BLaER1 (cell line): ENCODE measurements around the gene DLG2.

Experiments used
- H3K27ac ChIP-seq: shearing (Covaris generic); formaldehyde crosslinking; 2 replicates; pipeline ENCODE4 v1.8.1; 2022
- H3K27me3 ChIP-seq: shearing (Covaris generic); formaldehyde crosslinking; 2 replicates; pipeline ENCODE4 v1.8.1; 2022
- H3K36me3 ChIP-seq: shearing (Covaris generic); formaldehyde crosslinking; 2 replicates; pipeline ENCODE4 v1.8.1; 2022
- H3K4me1 ChIP-seq: shearing (Covaris generic); formaldehyde crosslinking; 2 replicates; pipeline ENCODE4 v1.8.1; 2022
- H3K4me2 ChIP-seq: shearing (Covaris generic); formaldehyde crosslinking; 2 replicates; pipeline ENCODE4 v1.8.1; 2022
- H3K4me3 ChIP-seq: shearing (Covaris generic); formaldehyde crosslinking; 2 replicates; pipeline ENCODE4 v1.8.1; 2022
- H3K9ac ChIP-seq: shearing (Covaris generic); formaldehyde crosslinking; 2 replicates; pipeline ENCODE4 v1.8.1; 2022
- H3K9me3 ChIP-seq: shearing (Covaris generic); formaldehyde crosslinking; 2 replicates; pipeline ENCODE4 v1.8.1; 2022
- H4K20me1 ChIP-seq: shearing (Covaris generic); formaldehyde crosslinking; 2 replicates; pipeline ENCODE4 v1.8.1; 2022
- Cebpa-rat ChIP-seq: shearing (Covaris generic); IDR thresholded peaks from 2 replicates; pipeline ENCODE4 v1.8.1; 2022

DLG2 gene

GRCh38 chr11:83972536-83972935 lies 1654.6 kb downstream of the DLG2 start:
- H4K20me1 ChIP-seq: no peaks in the 10 kb centered on the region
- no peak overlapping the region for H3K4me3 ChIP-seq
- H3K4me1 ChIP-seq: no peaks in the 10 kb centered on the region
- H3K36me3 ChIP-seq: no peaks in the 10 kb centered on the region
- no peaks in the 10 kb centered on the region for H3K9me3 ChIP-seq
- TF ChIP-seq Cebpa-rat: no peak
- no peak overlapping the region for H3K4me2 ChIP-seq
- H3K27me3 ChIP-seq: no peaks in the 10 kb centered on the region
- no peak overlapping the region for H3K9ac ChIP-seq
- no peak overlapping the region for H3K27ac ChIP-seq

DNA sequence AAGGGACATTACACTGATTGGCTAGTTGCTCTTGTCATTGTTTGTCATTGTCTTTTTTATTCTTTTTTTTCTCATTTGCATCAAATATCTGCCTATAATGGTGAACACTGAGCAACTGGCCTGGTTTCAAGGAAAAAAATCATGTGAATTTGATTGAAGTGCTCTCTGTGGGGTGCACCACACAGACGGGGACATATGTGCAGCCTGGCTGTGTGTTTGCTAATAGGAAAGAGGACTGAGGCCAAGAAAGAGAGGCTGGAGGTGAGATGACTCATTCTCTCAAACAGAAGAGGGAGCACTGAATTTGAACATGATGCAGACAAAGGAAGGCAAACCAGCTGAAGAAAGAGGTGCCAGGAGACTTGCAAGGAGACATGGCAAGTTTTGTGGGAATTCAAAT lies 1656.1 kb downstream of the DLG2 start:
- no peak for TF ChIP-seq Cebpa-rat

GRCh38 chr11:83970061-83970671 lies 1657.0 kb downstream of the DLG2 start:
- H3K36me3 ChIP-seq: no peaks in the 10 kb centered on the region
- TF ChIP-seq Cebpa-rat: no peak
- no peaks in the 10 kb centered on the region for H4K20me1 ChIP-seq
- no peaks in the 10 kb centered on the region for H3K9me3 ChIP-seq
- H3K4me2 ChIP-seq: no peak overlapping the region
- H3K4me1 ChIP-seq: no peaks in the 10 kb centered on the region
- no peaks in the 10 kb centered on the region for H3K27me3 ChIP-seq
- no peak overlapping the region for H3K4me3 ChIP-seq
- H3K9ac ChIP-seq: no peak overlapping the region
- H3K27ac ChIP-seq: no peak overlapping the region

More for the DNA sequence above, 1656.1 kb downstream of the DLG2 start:
- H3K9ac ChIP-seq: no peak overlapping the region
- no peaks in the 10 kb centered on the region for H3K36me3 ChIP-seq
- no peak overlapping the region for H3K27ac ChIP-seq
- no peaks in the 10 kb centered on the region for H3K9me3 ChIP-seq
- no peak overlapping the region for H3K4me2 ChIP-seq
- no peak overlapping the region for H3K4me3 ChIP-seq
- H3K4me1 ChIP-seq: no peaks in the 10 kb centered on the region
- no peaks in the 10 kb centered on the region for H3K27me3 ChIP-seq
- no peaks in the 10 kb centered on the region for H4K20me1 ChIP-seq

- Histone ChIP-seq H3K27ac (no peak overlapping the region), H3K9me3 (no peaks in the 10 kb centered on the region), H3K4me2 (no peak overlapping the region), H4K20me1 (no peaks in the 10 kb centered on the region), H3K4me3 (no peak overlapping the region), H3K9ac (no peak overlapping the region), H3K4me1 (no peaks in the 10 kb centered on the region), H3K27me3 (no peaks in the 10 kb centered on the region), H3K36me3 (no peaks in the 10 kb centered on the region)
- TF ChIP-seq Cebpa-rat: no peak
Measured at GRCh38 chr11:83957038-83957900, 1669.9 kb downstream of the DLG2 start.

DNA sequence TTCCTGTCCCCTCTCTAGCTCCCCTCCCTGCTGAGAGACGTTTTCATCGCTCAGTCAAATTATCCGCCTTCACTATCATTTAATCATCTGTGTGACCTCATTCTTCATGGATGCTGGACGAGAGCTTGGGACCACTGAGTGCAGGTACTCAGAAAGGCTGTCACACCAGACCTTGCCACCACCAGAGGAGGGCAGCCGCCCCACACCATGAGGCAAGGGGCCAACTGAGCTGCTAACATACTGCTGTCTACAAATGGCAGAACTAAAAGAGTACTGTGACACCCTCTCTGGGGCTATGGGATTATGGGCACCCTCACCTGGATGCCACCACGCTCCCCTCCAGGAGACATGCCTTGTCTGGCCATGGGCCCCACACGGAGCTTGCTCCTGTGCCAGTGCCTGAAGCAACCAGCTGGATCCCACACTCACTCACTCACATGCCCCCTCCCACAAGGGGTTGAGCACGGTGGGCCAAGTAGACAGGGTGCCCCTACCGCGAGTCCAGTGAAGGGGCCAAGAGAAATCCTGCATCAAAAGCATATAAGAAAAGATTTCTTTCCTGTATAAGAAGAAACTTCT lies 1670.9 kb downstream of the DLG2 start:
- TF ChIP-seq Cebpa-rat: no peak
- Histone ChIP-seq H3K9ac (no peak overlapping the region), H3K4me1 (no peaks in the 10 kb centered on the region), H3K36me3 (no peaks in the 10 kb centered on the region), H3K4me2 (no peak overlapping the region), H4K20me1 (no peaks in the 10 kb centered on the region), H3K4me3 (no peak overlapping the region), H3K27ac (no peak overlapping the region), H3K27me3 (no peaks in the 10 kb centered on the region), H3K9me3 (no peaks in the 10 kb centered on the region)

DNA sequence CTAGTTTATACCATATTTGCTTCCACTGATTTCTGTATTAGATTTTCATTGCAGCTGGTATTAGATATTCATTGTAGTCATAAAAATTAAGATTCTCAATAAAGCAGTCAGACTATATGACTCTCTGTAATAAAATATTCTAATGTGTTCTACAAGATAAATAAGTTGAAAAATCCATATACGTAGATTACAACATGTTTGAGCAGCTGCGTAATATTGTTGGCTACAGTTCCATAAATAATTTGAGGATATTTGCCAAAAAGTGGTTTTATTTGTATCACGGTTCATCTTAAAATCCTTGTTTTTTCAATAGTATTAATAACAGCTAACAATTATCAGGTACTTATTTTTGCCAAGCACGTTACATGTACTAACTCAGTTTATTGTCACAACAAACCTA lies 1672.4 kb downstream of the DLG2 start:
- H3K4me2 ChIP-seq: no peak overlapping the region
- H3K4me1 ChIP-seq: no peaks in the 10 kb centered on the region
- H3K4me3 ChIP-seq: no peak overlapping the region
- TF ChIP-seq Cebpa-rat: no peak
- H3K9ac ChIP-seq: no peak overlapping the region
- no peaks in the 10 kb centered on the region for H4K20me1 ChIP-seq
- H3K27ac ChIP-seq: no peak overlapping the region
- H3K36me3 ChIP-seq: no peaks in the 10 kb centered on the region
- no peaks in the 10 kb centered on the region for H3K27me3 ChIP-seq
- no peaks in the 10 kb centered on the region for H3K9me3 ChIP-seq

GRCh38 chr11:83951521-83951920 lies 1675.6 kb downstream of the DLG2 start:
- no peaks in the 10 kb centered on the region for H4K20me1 ChIP-seq
- no peak overlapping the region for H3K4me3 ChIP-seq
- no peak overlapping the region for H3K9ac ChIP-seq
- no peaks in the 10 kb centered on the region for H3K4me1 ChIP-seq
- no peak overlapping the region for H3K27ac ChIP-seq
- H3K9me3 ChIP-seq: no peaks in the 10 kb centered on the region
- no peak for TF ChIP-seq Cebpa-rat
- no peaks in the 10 kb centered on the region for H3K27me3 ChIP-seq
- H3K36me3 ChIP-seq: no peaks in the 10 kb centered on the region
- no peak overlapping the region for H3K4me2 ChIP-seq

DNA sequence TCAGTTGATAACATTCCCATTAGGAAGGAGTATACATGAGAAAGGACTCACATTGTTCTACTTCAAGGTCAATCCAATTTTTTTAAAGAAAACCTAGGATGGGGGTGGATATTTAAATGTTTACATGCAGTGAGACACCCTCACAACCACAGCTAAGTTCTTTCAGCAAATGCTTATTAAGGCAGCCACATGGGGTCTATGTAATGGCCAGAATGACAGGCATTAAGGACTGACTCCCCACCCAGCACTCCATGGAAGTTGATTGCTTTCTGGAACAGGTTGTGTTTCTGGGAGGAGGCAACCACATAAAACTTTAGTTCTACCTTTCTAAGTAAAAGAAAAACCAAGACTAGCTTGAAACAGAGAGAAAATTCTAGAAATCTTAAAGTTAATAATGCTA lies 1678.9 kb downstream of the DLG2 start:
- H3K36me3 ChIP-seq: no peaks in the 10 kb centered on the region
- no peak overlapping the region for H3K4me2 ChIP-seq
- H3K27me3 ChIP-seq: no peaks in the 10 kb centered on the region
- no peak overlapping the region for H3K27ac ChIP-seq
- H3K4me1 ChIP-seq: no peaks in the 10 kb centered on the region
- TF ChIP-seq Cebpa-rat: no peak
- H4K20me1 ChIP-seq: no peaks in the 10 kb centered on the region
- H3K9me3 ChIP-seq: no peaks in the 10 kb centered on the region
- no peak overlapping the region for H3K9ac ChIP-seq
- no peak overlapping the region for H3K4me3 ChIP-seq

GRCh38 chr11:83945976-83946375 lies 1681.2 kb downstream of the DLG2 start:
- Histone ChIP-seq H3K4me2 (no peak overlapping the region), H4K20me1 (no peaks in the 10 kb centered on the region), H3K9ac (no peak overlapping the region), H3K27me3 (no peaks in the 10 kb centered on the region), H3K36me3 (no peaks in the 10 kb centered on the region), H3K4me1 (no peaks in the 10 kb centered on the region), H3K4me3 (no peak overlapping the region), H3K9me3 (no peaks in the 10 kb centered on the region), H3K27ac (no peak overlapping the region)
- TF ChIP-seq Cebpa-rat: no peak

GRCh38 chr11:83941050-83941449 lies 1686.1 kb downstream of the DLG2 start:
- no peak overlapping the region for H3K9ac ChIP-seq
- no peak overlapping the region for H3K4me3 ChIP-seq
- TF ChIP-seq Cebpa-rat: no peak
- no peaks in the 10 kb centered on the region for H3K9me3 ChIP-seq
- H3K27me3 ChIP-seq: no peaks in the 10 kb centered on the region
- H4K20me1 ChIP-seq: no peaks in the 10 kb centered on the region
- H3K4me1 ChIP-seq: no peaks in the 10 kb centered on the region
- H3K36me3 ChIP-seq: no peaks in the 10 kb centered on the region
- H3K27ac ChIP-seq: no peak overlapping the region
- no peak overlapping the region for H3K4me2 ChIP-seq
